Measurements from ENCODE around the gene AKR7A2.
"Not testable (repeated sequence)": the region's sequence is repeated elsewhere in the genome, so short reads cannot be mapped to it uniquely, and the experiment has no call there.

AKR7A2 gene

GRCh38 chr1:19306941-19307340 lies 5.0 kb downstream of the AKR7A2 start:
- no peak for DNase-seq (ENCODE audit: low read depth)

- no peak for DNase-seq (ENCODE audit: low read depth)
Observed at GRCh38 chr1:19305880-19306279, 6.1 kb downstream of the AKR7A2 start.

- not testable (repeated sequence) for DNase-seq (ENCODE audit: low read depth)
Observed at GRCh38 chr1:19304081-19304480, 7.9 kb downstream of the AKR7A2 start.

GRCh38 chr1:19300211-19300610 lies 11.7 kb downstream of the AKR7A2 start:
- no peak for DNase-seq (ENCODE audit: low read depth)

- no peak for DNase-seq (ENCODE audit: low read depth)
Observed at GRCh38 chr1:19294638-19295037, 17.3 kb downstream of the AKR7A2 start.

GRCh38 chr1:19289244-19289643 lies 22.7 kb downstream of the AKR7A2 start:
- DNase-seq (ENCODE audit: low read depth), result no peak

GRCh38 chr1:19288324-19289241 lies 23.4 kb downstream of the AKR7A2 start, which contains the start of gene AKR7A3:
TSS of gene AKR7A3 (minus strand) at chr1:19288770. CDS start at chr1:19288709, 61 bp downstream.
- DNase-seq (ENCODE audit: low read depth), result peak; percentile 55

- no peak for DNase-seq (ENCODE audit: low read depth)
Observed at GRCh38 chr1:19287436-19288185, 24.3 kb downstream of the AKR7A2 start.

- not testable (repeated sequence) for DNase-seq (ENCODE audit: low read depth)
Observed at GRCh38 chr1:19285807-19286206, 26.1 kb downstream of the AKR7A2 start.

GRCh38 chr1:19285366-19285765 lies 26.6 kb downstream of the AKR7A2 start:
- not testable (repeated sequence) for DNase-seq (ENCODE audit: low read depth)

GRCh38 chr1:19284881-19285280 lies 27.1 kb downstream of the AKR7A2 start:
- no peak for DNase-seq (ENCODE audit: low read depth)

GRCh38 chr1:19283891-19284290 lies 28.1 kb downstream of the AKR7A2 start:
- no peak for DNase-seq (ENCODE audit: low read depth)

GRCh38 chr1:19274636-19275035 lies 37.3 kb downstream of the AKR7A2 start:
- DNase-seq (ENCODE audit: low read depth), result no peak

- not testable (repeated sequence) for DNase-seq (ENCODE audit: low read depth)
Observed at GRCh38 chr1:19273844-19274531, 38.0 kb downstream of the AKR7A2 start.

- no peak for DNase-seq (ENCODE audit: low read depth)
Observed at GRCh38 chr1:19273106-19273843, 38.7 kb downstream of the AKR7A2 start.

- no peak for DNase-seq (ENCODE audit: low read depth)
Observed at GRCh38 chr1:19272064-19272463, 39.9 kb downstream of the AKR7A2 start.

GRCh38 chr1:19270343-19270730 lies 41.6 kb downstream of the AKR7A2 start:
- not testable (repeated sequence) for DNase-seq (ENCODE audit: low read depth)

GRCh38 chr1:19269427-19270342 lies 42.3 kb downstream of the AKR7A2 start:
- not testable (repeated sequence) for DNase-seq (ENCODE audit: low read depth)

- no peak for DNase-seq (ENCODE audit: low read depth)
Observed at GRCh38 chr1:19268445-19268844, 43.5 kb downstream of the AKR7A2 start.

- no peak for DNase-seq (ENCODE audit: low read depth)
Observed at GRCh38 chr1:19262744-19263143, 49.2 kb downstream of the AKR7A2 start.

- no peak for DNase-seq (ENCODE audit: low read depth)
Observed at GRCh38 chr1:19262047-19262446, 49.9 kb downstream of the AKR7A2 start.

Measured in stimulated activated CD8-positive, alpha-beta memory T cell treated with anti-CD3 and anti-CD28 coated beads, Interleukin-4, amount 100 ng/mL, for 24 hours (primary cell).